Calu3 (cell line): ENCODE data around the gene RING1. TPM values are rescaled to one million over a fixed set of nuclear protein-coding genes. Genes with fewer than 3 reads are reported as not detected.

ENCODE experiments used
- BruUV-seq: library from RNA; stranded (reverse); fragments of 400-500 nt; replicated peaks from 2 replicates; lab custom pipeline; 2021; lab: Mats Ljungman, UMichigan
- CTCF ChIA-PET: fragments of 300-600 bp; sonication (Branson Sonifier 250); formaldehyde crosslinking; loops from one replicate; lab custom pipeline; 2022; ENCODE audit warnings: antibody characterized with exemption; lab: Charles Lee
- DNase-seq: peaks from one replicate; pipeline ENCODE4 v3.0.0; 2022
- H3K27ac Mint-ChIP-seq: one replicate; pipeline ENCODE4 v1.8.0; 2022; ENCODE audit warnings: mixed read lengths; ENCODE audit not compliant: unreplicated experiment
- H3K27me3 Mint-ChIP-seq: one replicate; pipeline ENCODE4 v1.8.0; 2022; ENCODE audit warnings: mixed read lengths; ENCODE audit not compliant: unreplicated experiment
- H3K36me3 Mint-ChIP-seq: one replicate; pipeline ENCODE4 v1.8.0; 2022; ENCODE audit warnings: mild to moderate bottlenecking, moderate library complexity, mixed read lengths; ENCODE audit not compliant: insufficient read depth, unreplicated experiment
- H3K4me1 Mint-ChIP-seq: one replicate; pipeline ENCODE4 v1.8.0; 2022; ENCODE audit warnings: mild to moderate bottlenecking, low read depth, mixed read lengths; ENCODE audit not compliant: unreplicated experiment
- H3K4me3 Mint-ChIP-seq: one replicate; pipeline ENCODE4 v1.8.0; 2022; ENCODE audit warnings: mild to moderate bottlenecking, low read depth, moderate library complexity, mixed read lengths; ENCODE audit not compliant: unreplicated experiment
- H3K9me3 Mint-ChIP-seq: one replicate; pipeline ENCODE4 v1.8.0; 2022; ENCODE audit warnings: low read depth, mixed read lengths; ENCODE audit not compliant: unreplicated experiment
- intact Hi-C: fragments of 100-400 bp; cut with micrococcal nuclease; formaldehyde crosslinking; loops from one replicate; pipeline ENCODE4 v1.10.0; 2022; ENCODE audit not compliant: unreplicated experiment
- total RNA-seq: library from RNA; stranded (reverse); gene quantifications from 2 replicates; pipeline ENCODE4 v1.2.3, GENCODE V29; 2022
- TF ChIP-seq, protein P1 (sequence below): fragments of 200-600 bp; IDR thresholded peaks from one replicate; pipeline ENCODE4 v1.8.0; 2022; ENCODE audit warnings: antibody characterized with exemption; ENCODE audit not compliant: unreplicated experiment

The RING1 gene
- total RNA-seq, 1 experiment from 2014 or later = 53.9 TPM

DNA sequence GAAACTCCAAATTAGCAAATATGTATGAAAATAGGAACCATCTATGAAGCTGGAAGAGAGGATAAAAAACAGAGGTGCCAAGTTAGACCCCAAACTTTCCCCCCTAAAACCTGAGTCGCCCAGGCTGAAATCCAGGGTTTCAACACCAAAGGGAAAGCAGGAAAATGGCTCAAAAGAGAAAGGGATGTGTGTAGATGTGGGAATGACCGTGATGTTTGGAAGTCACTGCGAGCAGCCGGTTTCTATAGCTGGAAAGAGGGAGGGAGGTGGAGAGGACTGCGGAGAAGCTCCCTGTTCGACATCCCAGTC lies 4.5 kb downstream of the RING1 start:
- H3K4me3 Mint-ChIP-seq = peak overlapping the region; percentile 72
- H3K27ac Mint-ChIP-seq = peak overlapping the region; percentile 52
- H3K9me3 Mint-ChIP-seq = no peaks in the 10 kb centered on the region
- peaks cover 31% of the 10 kb centered on the region for H3K4me1 Mint-ChIP-seq
- TF ChIP-seq, protein P1, sequence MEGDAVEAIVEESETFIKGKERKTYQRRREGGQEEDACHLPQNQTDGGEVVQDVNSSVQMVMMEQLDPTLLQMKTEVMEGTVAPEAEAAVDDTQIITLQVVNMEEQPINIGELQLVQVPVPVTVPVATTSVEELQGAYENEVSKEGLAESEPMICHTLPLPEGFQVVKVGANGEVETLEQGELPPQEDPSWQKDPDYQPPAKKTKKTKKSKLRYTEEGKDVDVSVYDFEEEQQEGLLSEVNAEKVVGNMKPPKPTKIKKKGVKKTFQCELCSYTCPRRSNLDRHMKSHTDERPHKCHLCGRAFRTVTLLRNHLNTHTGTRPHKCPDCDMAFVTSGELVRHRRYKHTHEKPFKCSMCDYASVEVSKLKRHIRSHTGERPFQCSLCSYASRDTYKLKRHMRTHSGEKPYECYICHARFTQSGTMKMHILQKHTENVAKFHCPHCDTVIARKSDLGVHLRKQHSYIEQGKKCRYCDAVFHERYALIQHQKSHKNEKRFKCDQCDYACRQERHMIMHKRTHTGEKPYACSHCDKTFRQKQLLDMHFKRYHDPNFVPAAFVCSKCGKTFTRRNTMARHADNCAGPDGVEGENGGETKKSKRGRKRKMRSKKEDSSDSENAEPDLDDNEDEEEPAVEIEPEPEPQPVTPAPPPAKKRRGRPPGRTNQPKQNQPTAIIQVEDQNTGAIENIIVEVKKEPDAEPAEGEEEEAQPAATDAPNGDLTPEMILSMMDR = no peak
- intact Hi-C loops = no loop called here
- CTCF ChIA-PET = interaction anchor here (1.2 kb wide), 1 partner anchor 15 kb away, joined by 3 read pairs; no protein-coding TSS in a partner anchor
- peaks cover 47% of the 10 kb centered on the region for H3K36me3 Mint-ChIP-seq
- H3K27me3 Mint-ChIP-seq = peaks cover 62% of the 10 kb centered on the region
- DNase-seq = no peak
- no TSS peak for BruUV-seq

DNA sequence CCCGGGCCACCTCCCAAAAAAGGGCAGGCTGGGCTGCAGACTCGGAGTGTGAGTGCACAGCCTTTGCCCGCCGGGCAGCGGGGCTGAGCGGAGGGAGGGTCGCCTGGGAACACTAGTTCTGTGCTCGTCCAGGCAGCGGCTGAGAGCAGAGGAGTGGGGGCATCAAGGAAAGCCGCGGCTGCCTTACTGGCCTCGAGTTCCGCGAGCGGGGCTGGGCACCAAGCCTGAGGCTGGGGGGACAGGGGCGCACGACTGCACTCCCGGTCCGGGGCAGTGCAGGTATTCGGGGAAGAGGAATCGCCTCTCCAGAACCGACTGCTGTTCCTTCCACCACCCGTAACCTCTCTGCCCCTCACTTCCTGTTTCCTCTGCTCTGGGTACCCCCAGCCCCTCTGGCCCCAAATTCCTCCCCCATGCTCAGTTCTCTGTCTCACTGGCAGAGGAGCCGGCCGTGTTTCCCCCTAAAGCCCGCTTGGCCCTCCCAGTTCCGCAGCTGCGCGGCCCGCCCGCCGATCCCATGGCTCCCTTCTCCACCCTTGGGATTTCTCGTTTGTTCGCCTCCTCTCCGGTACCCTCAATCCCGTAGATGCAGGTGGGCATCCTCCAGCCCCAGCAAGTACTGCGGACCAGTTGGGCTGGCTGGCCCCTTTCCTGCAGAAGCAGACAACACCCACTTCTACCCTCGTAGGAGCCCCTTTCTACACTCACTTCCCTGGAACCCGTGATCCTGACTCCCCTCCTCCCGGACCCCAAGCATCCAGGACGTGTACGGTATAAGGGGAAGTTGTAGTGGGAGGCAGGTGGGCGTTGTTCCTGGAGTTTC lies 5.1 kb downstream of the RING1 start:
- TF ChIP-seq, protein P1 = no peak
- H3K27me3 Mint-ChIP-seq = peaks cover 68% of the 10 kb centered on the region
- peak; percentile 26 for DNase-seq
- intact Hi-C loops = no loop called here
- H3K27ac Mint-ChIP-seq = peak overlapping the region; percentile 52
- peaks cover 42% of the 10 kb centered on the region for H3K36me3 Mint-ChIP-seq
- CTCF ChIA-PET = interaction anchor here (0.6 to 1.2 kb wide), 2 partner anchors 16 to 1394 kb away, joined by 3 read pairs; no protein-coding TSS in a partner anchor
- H3K9me3 Mint-ChIP-seq = no peaks in the 10 kb centered on the region
- no TSS peak for BruUV-seq
- H3K4me1 Mint-ChIP-seq = peaks cover 31% of the 10 kb centered on the region
- peak overlapping the region; percentile 72 for H3K4me3 Mint-ChIP-seq

DNA sequence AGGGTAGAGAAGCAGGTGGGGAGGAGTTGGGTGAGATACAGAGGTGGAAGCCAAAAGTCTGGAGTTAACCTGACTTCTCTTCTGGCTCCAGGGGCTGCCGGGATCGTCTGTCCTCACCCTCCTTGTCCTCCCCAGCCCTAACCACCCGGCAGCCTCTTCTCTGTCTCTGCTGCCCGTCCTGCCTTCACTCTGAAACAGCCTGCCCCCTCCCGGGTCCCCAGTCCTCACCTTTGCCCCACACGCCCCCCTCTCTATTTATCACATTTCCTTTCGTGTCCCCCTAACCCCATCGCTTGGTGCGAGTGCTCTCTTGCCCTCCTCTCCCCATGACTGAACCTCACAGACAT lies 5.7 kb downstream of the RING1 start:
- CTCF ChIA-PET = interaction anchor here (0.6 kb wide), 1 partner anchor 1394 kb away, joined by 3 read pairs; no protein-coding TSS in a partner anchor
- H3K36me3 Mint-ChIP-seq = peaks cover 36% of the 10 kb centered on the region

DNA sequence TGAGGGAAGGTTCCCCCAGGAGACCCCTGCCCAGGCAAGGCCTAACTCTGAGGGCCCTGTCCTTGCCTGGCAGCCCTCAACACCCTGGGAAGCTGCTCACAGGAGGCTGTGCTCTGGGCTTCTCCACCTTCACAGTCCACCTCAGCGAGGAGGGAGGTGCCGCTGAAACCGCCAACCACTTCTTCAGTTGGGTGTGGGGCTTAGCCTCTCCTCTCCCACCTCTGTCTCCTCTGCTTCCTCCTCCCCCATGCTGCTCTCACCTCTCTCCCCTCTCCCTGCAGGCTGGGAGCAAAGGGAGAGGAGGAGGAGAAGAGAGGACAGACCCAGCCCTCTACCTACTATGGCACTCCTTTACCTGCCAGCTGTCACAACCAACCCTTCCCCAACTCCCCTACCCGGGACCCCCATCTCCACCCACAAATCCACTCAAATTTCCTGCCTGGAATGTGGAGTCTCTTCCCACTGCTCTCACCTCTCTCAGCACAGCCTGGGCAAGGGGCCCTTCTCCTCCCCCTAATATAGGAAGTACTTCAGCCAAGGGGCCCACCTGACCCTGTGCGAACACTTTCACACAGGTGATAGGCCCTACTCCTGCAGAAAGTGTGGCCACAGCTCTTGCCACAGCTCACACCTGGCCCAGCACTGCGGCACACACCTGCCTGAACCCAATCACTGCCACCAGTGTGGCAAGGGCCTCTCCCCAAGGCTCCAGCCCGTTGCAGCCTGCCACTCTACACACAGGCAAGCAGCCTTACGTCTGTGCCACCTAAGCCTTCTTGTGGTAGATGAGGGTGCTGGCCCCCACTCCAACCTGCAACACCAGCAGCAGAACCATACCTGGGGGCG lies 7.2 kb downstream of the RING1 start:
- Mint-ChIP-seq H3K27me3 (peaks cover 88% of the 10 kb centered on the region), H3K9me3 (no peaks in the 10 kb centered on the region), H3K27ac (no peak overlapping the region), H3K4me3 (no peak overlapping the region), H3K4me1 (peaks cover 18% of the 10 kb centered on the region), H3K36me3 (peaks cover 26% of the 10 kb centered on the region)
- BruUV-seq = no TSS peak
- intact Hi-C loops = no loop called here
- no peak for DNase-seq
- TF ChIP-seq, protein P1 = no peak
- CTCF ChIA-PET = no interaction called here

More for the DNA sequence above, 5.7 kb downstream of the RING1 start:
- TF ChIP-seq, protein P1 = no peak
- Mint-ChIP-seq H3K4me1 (peaks cover 26% of the 10 kb centered on the region), H3K9me3 (no peaks in the 10 kb centered on the region), H3K4me3 (peak overlapping the region; percentile 72), H3K27me3 (peaks cover 74% of the 10 kb centered on the region), H3K27ac (peak overlapping the region; percentile 52)
- no peak for DNase-seq
- intact Hi-C loops = no loop called here
- BruUV-seq = no TSS peak
